HCT116 (cell line): ENCODE data around the gene MT3. TPM values are rescaled to one million over a fixed set of nuclear protein-coding genes. Genes with fewer than 3 reads are reported as not detected.

Experiments used
- ATAC-seq: fragments of 200-7000 bp; cut with Tn5 transposase; 2 replicates; pipeline ENCODE4 v1.9.1; 2020; ENCODE audit warnings: mild to moderate bottlenecking, moderate library complexity
- BruUV-seq: library from RNA; stranded (reverse); fragments of 400-500 nt; replicated peaks from 2 replicates; lab custom pipeline; 2021; lab: Mats Ljungman, UMichigan
- CTCF ChIA-PET: fragments of 300-600 bp; sonication (Branson Sonifier 250); formaldehyde crosslinking; loops from one replicate; lab custom pipeline; 2021; ENCODE audit warnings: antibody characterized with exemption; lab: Charles Lee
- POLR2A ChIA-PET: fragments of 300-600, 350-600 bp; sonication (Branson Sonifier 250); formaldehyde crosslinking; loops from one replicate; lab custom pipeline; 2021; ENCODE audit warnings: antibody characterized with exemption; lab: Charles Lee
- RAD21 ChIA-PET, 2 experiments: fragments of 300-600 bp; sonication (Branson Sonifier 250); formaldehyde crosslinking; loops; one replicate each; lab custom pipeline; 2023; ENCODE audit warnings: low total read pairs in 2 of 2; ENCODE audit not compliant: uncharacterized antibody in 2 of 2, unreplicated experiment in 2 of 2, low non-redundant PET in 1 of 2; lab: Charles Lee
- DNase-seq: peaks from one replicate; pipeline ENCODE4 v3.0.0-alpha.2; 2010; ENCODE audit warnings: low read depth, low spot score
- H2AFZ ChIP-seq: fragments of 200-600 bp; shearing (Covaris generic), sonication (generic); 2 replicates; pipeline ENCODE4 v1.6.1; 2017; ENCODE audit warnings: low read depth, mixed run types, mixed read lengths, antibody characterized with exemption, low read length; ENCODE audit not compliant: poor library complexity, severe bottlenecking
- H3K27ac ChIP-seq: 2 replicates; pipeline ENCODE4 v1.5.1; 2012; ENCODE audit warnings: low read depth, low read length
- H3K27me3 ChIP-seq: fragments of 200-600 bp; sonication (generic); 2 replicates; pipeline ENCODE4 v1.6.1; 2016; ENCODE audit warnings: mixed run types, low read length, mixed read lengths; ENCODE audit not compliant: insufficient read depth
- H3K36me3 ChIP-seq, 2 experiments: fragments of 200-500 bp in 1 of 2; fragments of 200-600 bp in 1 of 2; sonication (Bioruptor generic) in 1 of 2; sonication (generic) in 1 of 2; 2 replicates each; pipeline versions ENCODE4 v1.5.1 to v1.6.1; 2014 to 2016; ENCODE audit warnings: low read length in 2 of 2, inconsistent platforms in 1 of 2, mixed read lengths in 1 of 2, mixed run types in 1 of 2; ENCODE audit not compliant: insufficient read depth in 2 of 2, control insufficient read depth in 1 of 2
- H3K4me1 ChIP-seq, 2 experiments: fragments of 200-600 bp in 1 of 2; sonication (generic) in 1 of 2; 2 replicates each; pipeline versions ENCODE4 v1.5.1 to v1.6.1; 2012 to 2017; ENCODE audit warnings: low read length in 2 of 2, inconsistent platforms in 1 of 2, mild to moderate bottlenecking in 1 of 2, mixed read lengths in 1 of 2, mixed run types in 1 of 2, moderate library complexity in 1 of 2; ENCODE audit not compliant: insufficient read depth in 2 of 2, control insufficient read depth in 1 of 2
- H3K4me2 ChIP-seq: fragments of 200-600 bp; sonication (generic); 2 replicates; pipeline ENCODE4 v1.6.1; 2017; ENCODE audit warnings: mixed run types, low read length, mixed read lengths
- H3K4me3 ChIP-seq, 2 experiments: fragments of 200-600 bp in 1 of 2; sonication (generic) in 1 of 2; replicated peaks in 1 of 2; 2 replicates each; pipeline ENCODE4 v1.5.1; 2011 to 2016; ENCODE audit warnings: low read length in 2 of 2, control low read depth in 1 of 2, low read depth in 1 of 2, mild to moderate bottlenecking in 1 of 2, mixed read lengths in 1 of 2, mixed run types in 1 of 2
- H3K79me2 ChIP-seq: fragments of 200-600 bp; sonication (generic); 2 replicates; pipeline ENCODE4 v1.6.1; 2017; ENCODE audit warnings: mild to moderate bottlenecking, mixed run types, low read length, moderate library complexity, mixed read lengths; ENCODE audit not compliant: insufficient read depth
- H3K9ac ChIP-seq: fragments of 200-600 bp; sonication (generic); 2 replicates; pipeline ENCODE4 v1.6.1; 2016; ENCODE audit warnings: low read length, mixed read lengths
- H3K9me2 ChIP-seq: fragments of 200-600 bp; sonication (generic), shearing (Covaris generic); 2 replicates; pipeline ENCODE4 v1.6.1; 2017; ENCODE audit warnings: mixed run types, mild to moderate bottlenecking, moderate library complexity; ENCODE audit not compliant: insufficient read depth
- H3K9me3 ChIP-seq, 2 experiments: fragments of 200-500 bp in 1 of 2; fragments of 200-600 bp in 1 of 2; sonication (Bioruptor generic) in 1 of 2; sonication (generic) in 1 of 2; 2 replicates each; pipeline ENCODE4 v1.6.1; 2014 to 2017; ENCODE audit warnings: low read length in 2 of 2, mixed read lengths in 2 of 2, inconsistent platforms in 1 of 2, low read depth in 1 of 2, mild to moderate bottlenecking in 1 of 2, mixed run types in 1 of 2, moderate library complexity in 1 of 2; ENCODE audit not compliant: control insufficient read depth in 1 of 2, insufficient read depth in 1 of 2
- H4K20me1 ChIP-seq: fragments of 200-600 bp; sonication (generic), shearing (Covaris generic); 2 replicates; pipeline ENCODE4 v1.6.1; 2017; ENCODE audit warnings: mixed run types, mild to moderate bottlenecking, moderate library complexity; ENCODE audit not compliant: insufficient read depth
- CBX3 ChIP-seq: IDR thresholded peaks from 2 replicates; pipeline ENCODE4 v1.6.1; 2012; ENCODE audit warnings: low read depth
- CEBPB ChIP-seq: IDR thresholded peaks from 2 replicates; pipeline ENCODE4 v1.6.1; 2012; ENCODE audit warnings: low read depth
- EGR1 ChIP-seq: IDR thresholded peaks from 2 replicates; pipeline ENCODE4 v1.6.1; 2012; ENCODE audit warnings: low read depth
- ELF1 ChIP-seq: IDR thresholded peaks from 2 replicates; pipeline ENCODE4 v1.6.1; 2012; ENCODE audit warnings: low read depth, borderline replicate concordance
- EZH2phosphoT487 ChIP-seq: fragments of 200-600 bp; IDR thresholded peaks from 2 replicates; pipeline ENCODE4 v1.6.1; 2018; ENCODE audit warnings: antibody characterized with exemption, borderline replicate concordance
- JUND ChIP-seq: IDR thresholded peaks from 2 replicates; pipeline ENCODE4 v1.6.1; 2012
- MAX ChIP-seq: IDR thresholded peaks from 2 replicates; pipeline ENCODE4 v1.6.1; 2012
- POLR2AphosphoS5 ChIP-seq: IDR thresholded peaks from 2 replicates; pipeline ENCODE4 v1.6.1; 2011; ENCODE audit warnings: mild to moderate bottlenecking, low read depth, low read length, moderate library complexity
- RAD21 ChIP-seq: IDR thresholded peaks from 2 replicates; pipeline ENCODE4 v1.6.1; 2012; ENCODE audit warnings: low read depth, mild to moderate bottlenecking
- SP1 ChIP-seq: IDR thresholded peaks from 2 replicates; pipeline ENCODE4 v1.6.1; 2012; ENCODE audit warnings: low read depth
- SRF ChIP-seq: IDR thresholded peaks from 2 replicates; pipeline ENCODE4 v1.6.1; 2012; ENCODE audit warnings: low read depth
- ZBTB33 ChIP-seq: IDR thresholded peaks from 2 replicates; pipeline ENCODE4 v1.6.1; 2011; ENCODE audit warnings: mild to moderate bottlenecking, low read length, moderate library complexity; ENCODE audit not compliant: insufficient replicate concordance; ENCODE audit errors: extremely low read depth
- ZFX ChIP-seq: fragments of 450-650 bp; IDR thresholded peaks from 2 replicates; pipeline ENCODE4 v1.6.1; 2017
- ZNF274 ChIP-seq: fragments of 200-500 bp; sonication (Bioruptor generic); IDR thresholded peaks from 2 replicates; pipeline ENCODE4 v1.6.1; 2014; ENCODE audit warnings: mild to moderate bottlenecking, low read depth, low read length, inconsistent platforms
- intact Hi-C: fragments of 100-400 bp; cut with micrococcal nuclease; formaldehyde crosslinking; loops from 2 replicates; pipeline ENCODE4 v1.10.0; 2022
- total RNA-seq: library from RNA; stranded (reverse); gene quantifications from one replicate; pipeline ENCODE4 v1.2.1, GENCODE V29; 2021; ENCODE audit not compliant: unreplicated experiment
- TF ChIP-seq, protein P1 (sequence below), 3 experiments: fragments of 200-600 bp in 1 of 3; sonication (generic) in 1 of 3; IDR thresholded peaks in 2 of 3; conservative IDR thresholded peaks in 1 of 3; 2 replicates each; pipeline ENCODE4 v1.5.1; 2012 to 2017; ENCODE audit warnings: low read depth in 2 of 3, low read length in 2 of 3, antibody characterized with exemption in 1 of 3, borderline replicate concordance in 1 of 3, control low read depth in 1 of 3, mild to moderate bottlenecking in 1 of 3, mixed read lengths in 1 of 3, mixed run types in 1 of 3, moderate library complexity in 1 of 3; ENCODE audit not compliant: insufficient read depth in 1 of 3
- TF ChIP-seq, protein P2 (sequence below): IDR thresholded peaks from 2 replicates; pipeline ENCODE4 v1.6.1; 2012; ENCODE audit warnings: low read depth

Gene MT3
- total RNA-seq, 1 experiment from 2014 or later, result not detected

DNA sequence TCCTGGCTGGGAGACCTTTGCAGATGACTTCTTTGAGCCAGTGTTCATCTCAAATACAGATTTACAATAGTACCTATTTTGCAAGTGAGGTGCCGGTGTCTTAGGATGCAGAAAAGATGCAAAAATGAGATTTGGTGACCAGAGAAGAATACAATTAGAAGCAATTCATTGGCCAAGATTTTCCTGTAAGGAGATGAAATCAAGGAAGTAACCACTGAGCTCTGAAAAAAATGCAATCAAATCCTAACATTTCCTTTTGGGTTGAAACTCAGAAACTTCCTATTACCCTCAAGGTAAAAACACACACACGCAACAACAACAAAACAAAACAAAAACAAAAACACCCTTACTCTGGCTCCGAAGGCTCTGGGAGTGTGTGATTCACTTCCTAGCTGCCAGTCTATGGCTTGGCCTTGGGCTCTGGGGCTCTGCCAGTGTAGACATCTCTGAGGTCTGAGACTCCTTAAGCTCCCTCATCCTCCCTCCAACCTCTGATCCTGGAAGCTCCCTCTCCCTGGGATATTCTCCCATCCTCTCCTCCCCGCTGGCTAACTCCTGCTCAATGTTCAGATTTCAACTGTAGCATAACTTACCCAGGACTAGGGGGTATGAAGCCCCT lies 41.3 kb upstream of the MT3 start:
- BruUV-seq, result no TSS peak
- Histone ChIP-seq H3K4me1 (peaks cover 13 to 25% of the 10 kb centered on the region in 2 experiments; a peak in 3 of 4 replicates), H3K27me3 (0 out of 2 replicates have a peak, but pooled peaks cover 5% of the 10 kb centered on the region), H3K36me3 (no peaks in the 10 kb centered on the region), H4K20me1 (no peaks in the 10 kb centered on the region), H3K4me2 (peak overlapping the region; percentile 32; the same call in 1 of the 2 replicates), H3K27ac (no peak overlapping the region), H3K9me3 (no peaks in the 10 kb centered on the region), H3K9ac (no peak overlapping the region), H3K79me2 (no peaks in the 10 kb centered on the region), H2AFZ (no peak overlapping the region), H3K4me3 (no peak overlapping the region), H3K9me2 (no peaks in the 10 kb centered on the region)
- no peak for DNase-seq
- no peak for TF ChIP-seq ZFX
- TF ChIP-seq, protein P1, sequence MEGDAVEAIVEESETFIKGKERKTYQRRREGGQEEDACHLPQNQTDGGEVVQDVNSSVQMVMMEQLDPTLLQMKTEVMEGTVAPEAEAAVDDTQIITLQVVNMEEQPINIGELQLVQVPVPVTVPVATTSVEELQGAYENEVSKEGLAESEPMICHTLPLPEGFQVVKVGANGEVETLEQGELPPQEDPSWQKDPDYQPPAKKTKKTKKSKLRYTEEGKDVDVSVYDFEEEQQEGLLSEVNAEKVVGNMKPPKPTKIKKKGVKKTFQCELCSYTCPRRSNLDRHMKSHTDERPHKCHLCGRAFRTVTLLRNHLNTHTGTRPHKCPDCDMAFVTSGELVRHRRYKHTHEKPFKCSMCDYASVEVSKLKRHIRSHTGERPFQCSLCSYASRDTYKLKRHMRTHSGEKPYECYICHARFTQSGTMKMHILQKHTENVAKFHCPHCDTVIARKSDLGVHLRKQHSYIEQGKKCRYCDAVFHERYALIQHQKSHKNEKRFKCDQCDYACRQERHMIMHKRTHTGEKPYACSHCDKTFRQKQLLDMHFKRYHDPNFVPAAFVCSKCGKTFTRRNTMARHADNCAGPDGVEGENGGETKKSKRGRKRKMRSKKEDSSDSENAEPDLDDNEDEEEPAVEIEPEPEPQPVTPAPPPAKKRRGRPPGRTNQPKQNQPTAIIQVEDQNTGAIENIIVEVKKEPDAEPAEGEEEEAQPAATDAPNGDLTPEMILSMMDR (IDR thresholded peaks at IDR 0.05 in 2 of 3, conservative IDR thresholded peaks at IDR 0.05 in 1 of 3; ENCODE audit: borderline replicate concordance in 1 of 3, insufficient read depth in 1 of 3, low read depth in 2 of 3, low read length in 2 of 3), result no peak
- TF ChIP-seq POLR2AphosphoS5, result no peak
- no peak for TF ChIP-seq CEBPB
- TF ChIP-seq EGR1, result no peak
- TF ChIP-seq SRF, result no peak
- TF ChIP-seq, protein P2, sequence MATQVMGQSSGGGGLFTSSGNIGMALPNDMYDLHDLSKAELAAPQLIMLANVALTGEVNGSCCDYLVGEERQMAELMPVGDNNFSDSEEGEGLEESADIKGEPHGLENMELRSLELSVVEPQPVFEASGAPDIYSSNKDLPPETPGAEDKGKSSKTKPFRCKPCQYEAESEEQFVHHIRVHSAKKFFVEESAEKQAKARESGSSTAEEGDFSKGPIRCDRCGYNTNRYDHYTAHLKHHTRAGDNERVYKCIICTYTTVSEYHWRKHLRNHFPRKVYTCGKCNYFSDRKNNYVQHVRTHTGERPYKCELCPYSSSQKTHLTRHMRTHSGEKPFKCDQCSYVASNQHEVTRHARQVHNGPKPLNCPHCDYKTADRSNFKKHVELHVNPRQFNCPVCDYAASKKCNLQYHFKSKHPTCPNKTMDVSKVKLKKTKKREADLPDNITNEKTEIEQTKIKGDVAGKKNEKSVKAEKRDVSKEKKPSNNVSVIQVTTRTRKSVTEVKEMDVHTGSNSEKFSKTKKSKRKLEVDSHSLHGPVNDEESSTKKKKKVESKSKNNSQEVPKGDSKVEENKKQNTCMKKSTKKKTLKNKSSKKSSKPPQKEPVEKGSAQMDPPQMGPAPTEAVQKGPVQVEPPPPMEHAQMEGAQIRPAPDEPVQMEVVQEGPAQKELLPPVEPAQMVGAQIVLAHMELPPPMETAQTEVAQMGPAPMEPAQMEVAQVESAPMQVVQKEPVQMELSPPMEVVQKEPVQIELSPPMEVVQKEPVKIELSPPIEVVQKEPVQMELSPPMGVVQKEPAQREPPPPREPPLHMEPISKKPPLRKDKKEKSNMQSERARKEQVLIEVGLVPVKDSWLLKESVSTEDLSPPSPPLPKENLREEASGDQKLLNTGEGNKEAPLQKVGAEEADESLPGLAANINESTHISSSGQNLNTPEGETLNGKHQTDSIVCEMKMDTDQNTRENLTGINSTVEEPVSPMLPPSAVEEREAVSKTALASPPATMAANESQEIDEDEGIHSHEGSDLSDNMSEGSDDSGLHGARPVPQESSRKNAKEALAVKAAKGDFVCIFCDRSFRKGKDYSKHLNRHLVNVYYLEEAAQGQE, result no peak
- no peak for TF ChIP-seq ZNF274
- no peak for TF ChIP-seq MAX
- TF ChIP-seq ZBTB33, result no peak
- TF ChIP-seq SP1, result no peak
- TF ChIP-seq EZH2phosphoT487, result no peak
- no peak for TF ChIP-seq CBX3
- TF ChIP-seq RAD21, result no peak
- no peak for TF ChIP-seq ELF1
- no peak for TF ChIP-seq JUND
- ChIA-PET RAD21 (no interaction called here), CTCF (interaction anchor here (0.6 kb wide), 1 partner anchor 77 kb away, joined by 3 read pairs; the partner anchor contains the start of gene MT1E), POLR2A (interaction anchor here (0.6 to 1.3 kb wide), 2 partner anchors 78 to 355 kb away, joined by 3 read pairs; partner anchors contain the start of gene MT1E)
- intact Hi-C loops, result no loop called here
- ATAC-seq, result no peak
